Activated CD4-positive, alpha-beta T cell treated with anti-CD3 and anti-CD28 coated beads for 4 hours (primary cell): Measurements from ENCODE around the gene NAT10.
"Not testable (repeated sequence)": the region's sequence is repeated elsewhere in the genome, so short reads cannot be mapped to it uniquely, and the experiment has no call there.

Source experiments
- DNase-seq, 2 donors: peaks; one replicate each; pipeline ENCODE4 v3.0.0-alpha.2; 2020

NAT10 gene

GRCh38 chr11:34169686-34170085 lies 64.3 kb downstream of the NAT10 start:
- DNase-seq = no peak

- no peak for DNase-seq
Measured at GRCh38 chr11:34173050-34173449, 67.6 kb downstream of the NAT10 start.

- DNase-seq = peak; percentile 79 to 82
Measured at GRCh38 chr11:34174412-34175041, 69.1 kb downstream of the NAT10 start.

- DNase-seq = no peak
Measured at GRCh38 chr11:34175284-34176019, 70.0 kb downstream of the NAT10 start.

- no peak for DNase-seq
Measured at GRCh38 chr11:34176751-34177209, 71.4 kb downstream of the NAT10 start.

- no peak for DNase-seq
Measured at GRCh38 chr11:34178209-34178821, 72.9 kb downstream of the NAT10 start.

GRCh38 chr11:34179026-34179675 lies 73.7 kb downstream of the NAT10 start:
- DNase-seq = no peak

- DNase-seq = no peak
Measured at GRCh38 chr11:34180040-34180813, 74.8 kb downstream of the NAT10 start.

- not testable (repeated sequence) for DNase-seq
Measured at GRCh38 chr11:34180814-34181165, 75.4 kb downstream of the NAT10 start.

GRCh38 chr11:34181251-34181650 lies 75.8 kb downstream of the NAT10 start:
- DNase-seq = no peak

GRCh38 chr11:34181856-34182405 lies 76.5 kb downstream of the NAT10 start:
- DNase-seq = no peak

- no peak for DNase-seq
Measured at GRCh38 chr11:34182425-34182824, 77.0 kb downstream of the NAT10 start.

GRCh38 chr11:34182921-34183685 lies 77.7 kb downstream of the NAT10 start:
- DNase-seq = no peak

- DNase-seq = no peak
Measured at GRCh38 chr11:34183848-34184391, 78.5 kb downstream of the NAT10 start.

- no peak for DNase-seq
Measured at GRCh38 chr11:34184505-34185015, 79.1 kb downstream of the NAT10 start.

- no peak for DNase-seq
Measured at GRCh38 chr11:34185926-34186841, 80.8 kb downstream of the NAT10 start.

GRCh38 chr11:34188181-34188580 lies 82.8 kb downstream of the NAT10 start:
- DNase-seq = no peak

GRCh38 chr11:34189191-34189590 lies 83.8 kb downstream of the NAT10 start:
- no peak for DNase-seq

GRCh38 chr11:34190192-34191139 lies 85.0 kb downstream of the NAT10 start:
- no peak for DNase-seq
